ENCODE results near the gene DPY30. TPM values are rescaled to one million over a fixed set of nuclear protein-coding genes. Genes with fewer than 3 reads are reported as not detected.

DPY30 gene
- total and polyA plus RNA-seq, 2 of the 4 experiments (the other 2 are of a cell fraction) = 65.2 to 85.2 TPM

GRCh38 chr2:32061430-32061829, 21.8 kb upstream of the DPY30 start:
- no peak overlapping the region for H4K8ac ChIP-seq (ENCODE audit: low read depth in 2 of 2, low read length in 2 of 2)

More at GRCh38 chr2:32061430-32061829, 21.8 kb upstream of the DPY30 start:
- H3K9me1 ChIP-seq (ENCODE audit: insufficient read depth, low read length) = no peaks in the 10 kb centered on the region; the same call in 1 of the 2 replicates
- ATAC-seq (ENCODE audit: low read depth) (no peak), DNase-seq (no peak)
- TF ChIP-seq, protein P1, sequence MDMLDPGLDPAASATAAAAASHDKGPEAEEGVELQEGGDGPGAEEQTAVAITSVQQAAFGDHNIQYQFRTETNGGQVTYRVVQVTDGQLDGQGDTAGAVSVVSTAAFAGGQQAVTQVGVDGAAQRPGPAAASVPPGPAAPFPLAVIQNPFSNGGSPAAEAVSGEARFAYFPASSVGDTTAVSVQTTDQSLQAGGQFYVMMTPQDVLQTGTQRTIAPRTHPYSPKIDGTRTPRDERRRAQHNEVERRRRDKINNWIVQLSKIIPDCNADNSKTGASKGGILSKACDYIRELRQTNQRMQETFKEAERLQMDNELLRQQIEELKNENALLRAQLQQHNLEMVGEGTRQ (IDR thresholded peaks at IDR 0.05; ENCODE audit: low read depth, low read length) = no peak
- TF ChIP-seq CHD1 (IDR thresholded peaks at IDR 0.05; ENCODE audit: low read depth, low read length) (no peak), BHLHE40 (IDR thresholded peaks at IDR 0.05; ENCODE audit: low read depth, low read length) (no peak), MAZ (IDR thresholded peaks at IDR 0.05; ENCODE audit: borderline replicate concordance, low read depth, low read length) (no peak), SMC3 (IDR thresholded peaks at IDR 0.05; ENCODE audit: low read depth, low read length) (no peak)
- H3K14ac ChIP-seq (replicated peaks; ENCODE audit: low read depth, low read length) = no peak overlapping the region
- no peak overlapping the region for H3K4ac ChIP-seq (ENCODE audit: low read depth, low read length)
- peaks cover 0 to 18% of the 10 kb centered on the region in 2 experiments; a peak in 2 of 4 replicates for H3K79me1 ChIP-seq (ENCODE audit: low read depth in 1 of 2, low read length in 2 of 2)
- no peak overlapping the region for H4K5ac ChIP-seq (ENCODE audit: low read depth, low read length)
- H2AK9ac ChIP-seq (replicated peaks; ENCODE audit: low read depth, low read length, poor library complexity) = no peak overlapping the region
- H2BK20ac ChIP-seq (ENCODE audit: low read depth, low read length) = no peak overlapping the region
- no peak overlapping the region for H2BK120ac ChIP-seq (ENCODE audit: low read depth, low read length)
- dilution Hi-C loops (cut with HindIII; ENCODE audit: low sequenced_read_pairs, unreplicated experiment) (no loop called here), intact Hi-C loops (cut with micrococcal nuclease) (no loop called here), in situ Hi-C loops (cut with MboI; ENCODE audit: low sequenced_read_pairs) (no loop called here)
- no TSS peak for BruUV-seq (replicated peaks)
- H3K9ac ChIP-seq (ENCODE audit: low read depth, low read length) = no peak overlapping the region
- no peak overlapping the region for H3K27ac ChIP-seq (ENCODE audit: insufficient read depth, low read length)
- H4K20me1 ChIP-seq (ENCODE audit: insufficient read depth, low read length) = no peaks in the 10 kb centered on the region
- H3K4me2 ChIP-seq (ENCODE audit: low read depth, low read length) = no peak overlapping the region
- no peak overlapping the region for H2AFZ ChIP-seq (replicated peaks; ENCODE audit: low read length, poor library complexity)
- no peak overlapping the region for H2AK5ac ChIP-seq (ENCODE audit: low read depth, low read length)
- POLR2A ChIA-PET (ENCODE audit: unreplicated experiment) = interaction anchor here (0.6 kb wide), 1 partner anchor 1643 kb away, joined by 7 read pairs; no protein-coding TSS in a partner anchor
- H3K4me3 ChIP-seq (ENCODE audit: insufficient read depth, low read depth, low read length) = no peak overlapping the region
- H4K91ac ChIP-seq (ENCODE audit: insufficient read depth, low read depth, low read length) = no peak overlapping the region
- no peak overlapping the region for H2BK15ac ChIP-seq (ENCODE audit: low read depth, low read length)
- H3K27me3 ChIP-seq (ENCODE audit: control insufficient read depth, insufficient read depth, low read length) = no peaks in the 10 kb centered on the region
- H3K18ac ChIP-seq (ENCODE audit: low read depth, low read length) = no peak overlapping the region
- CTCF ChIA-PET = no interaction called here
- 97% methylated on average over 7 of the region's 8 CpGs; no CpG with 5 or more reads in 1 of the 2 experiments for WGBS, 2 experiments (ENCODE audit: extremely low coverage in 2 of 2, insufficient read length in 1 of 2)
- peaks cover 2% of the 10 kb centered on the region; the same call in 1 of the 2 replicates for H3K36me3 ChIP-seq (ENCODE audit: control insufficient read depth, insufficient read depth, low read length)
- no peak overlapping the region for H2BK5ac ChIP-seq (ENCODE audit: low read depth, low read length, poor library complexity, severe bottlenecking)
- no peak overlapping the region for H3K23ac ChIP-seq (ENCODE audit: low read depth, low read length)
- H3K9me3 ChIP-seq (ENCODE audit: control insufficient read depth, insufficient read depth, low read length) = no peaks in the 10 kb centered on the region; the same call in 1 of the 2 replicates
- H3K4me1 ChIP-seq (ENCODE audit: control insufficient read depth, insufficient read depth, low read length) = peaks cover 2% of the 10 kb centered on the region; the same call in 1 of the 2 replicates
- H3K56ac ChIP-seq (ENCODE audit: extremely low read depth, insufficient read depth, low read length) = no peak overlapping the region
